GM23338 (cell line): Measurements from ENCODE around the gene ZC3H7A. TPM values are rescaled to one million over a fixed set of nuclear protein-coding genes. Genes with fewer than 3 reads are reported as not detected.

Experiments
- ATAC-seq: fragments of 200-7000 bp; cut with Tn5 transposase; 3 replicates; pipeline ENCODE4 v1.9.1; 2020
- DNase-seq: peaks from one replicate; pipeline ENCODE4 v3.0.0-alpha.2; 2015; ENCODE audit warnings: low spot score
- H2AFZ ChIP-seq: fragments of 200-600 bp; sonication (generic); 2 replicates; pipeline ENCODE4 v1.8.0; 2016; ENCODE audit warnings: antibody characterized with exemption, mild to moderate bottlenecking, moderate library complexity
- H3F3A ChIP-seq: fragments of 200-600 bp; sonication (generic); replicated peaks from 2 replicates; pipeline ENCODE4 v1.8.0; 2017; ENCODE audit warnings: antibody characterized with exemption, mixed run types, low read depth
- H3K27ac ChIP-seq: fragments of 200-600 bp; sonication (generic); 2 replicates; pipeline ENCODE4 v1.6.1; 2016; ENCODE audit warnings: low read depth
- H3K27me3 ChIP-seq: fragments of 200-600 bp; sonication (generic); 2 replicates; pipeline ENCODE4 v1.8.0; 2016; ENCODE audit warnings: mild to moderate bottlenecking, mixed run types, moderate library complexity; ENCODE audit not compliant: insufficient read depth
- H3K36me3 ChIP-seq: fragments of 200-600 bp; sonication (generic); 2 replicates; pipeline ENCODE4 v1.8.0; 2016; ENCODE audit warnings: mild to moderate bottlenecking; ENCODE audit not compliant: insufficient read depth
- H3K4me1 ChIP-seq: fragments of 200-600 bp; sonication (generic); 2 replicates; pipeline ENCODE4 v1.8.0; 2016; ENCODE audit warnings: mild to moderate bottlenecking, moderate library complexity; ENCODE audit not compliant: insufficient read depth
- H3K4me2 ChIP-seq: fragments of 200-600 bp; sonication (generic); 2 replicates; pipeline ENCODE4 v1.7.1; 2017; ENCODE audit warnings: mixed run types
- H3K4me3 ChIP-seq: fragments of 200-600 bp; sonication (generic); 2 replicates; pipeline ENCODE4 v1.6.1; 2016; ENCODE audit warnings: mixed run types
- H3K79me2 ChIP-seq: fragments of 200-600 bp; sonication (generic); replicated peaks from 2 replicates; pipeline ENCODE4 v1.8.0; 2017; ENCODE audit warnings: mild to moderate bottlenecking; ENCODE audit not compliant: insufficient read depth
- H3K9me2 ChIP-seq: fragments of 200-600 bp; sonication (generic); 2 replicates; pipeline ENCODE4 v1.8.0; 2017; ENCODE audit not compliant: insufficient read depth
- H4K20me1 ChIP-seq: fragments of 200-600 bp; sonication (generic); replicated peaks from 2 replicates; pipeline ENCODE4 v1.8.0; 2017; ENCODE audit warnings: mild to moderate bottlenecking; ENCODE audit not compliant: insufficient read depth
- H3K27ac Mint-ChIP-seq: 2 replicates; pipeline ENCODE4 v1.8.0; 2020; ENCODE audit warnings: inconsistent platforms, mild to moderate bottlenecking, moderate library complexity, mixed read lengths
- H3K27me3 Mint-ChIP-seq: 3 replicates; pipeline ENCODE4 v1.8.0; 2022; ENCODE audit warnings: low read depth, mild to moderate bottlenecking, moderate library complexity, mixed read lengths, inconsistent platforms; ENCODE audit not compliant: insufficient read depth, poor library complexity
- H3K36me3 Mint-ChIP-seq: 3 replicates; pipeline ENCODE4 v1.8.0; 2021; ENCODE audit warnings: low read depth, mild to moderate bottlenecking, inconsistent platforms, moderate library complexity, mixed read lengths
- H3K4me1 Mint-ChIP-seq: 3 replicates; pipeline ENCODE4 v1.8.0; 2020; ENCODE audit warnings: mild to moderate bottlenecking, inconsistent platforms, mixed read lengths
- H3K4me3 Mint-ChIP-seq: 3 replicates; pipeline ENCODE4 v1.8.0; 2021; ENCODE audit warnings: moderate library complexity, mild to moderate bottlenecking, inconsistent platforms, mixed read lengths
- H3K9me3 Mint-ChIP-seq: 3 replicates; pipeline ENCODE4 v1.8.0; 2020; ENCODE audit warnings: moderate library complexity, mild to moderate bottlenecking, inconsistent platforms, mixed read lengths
- CREB1 ChIP-seq: fragments of 250-450 bp; sonication (Bioruptor Pico); IDR thresholded peaks from 2 replicates; pipeline ENCODE4 v1.5.0; 2020; ENCODE audit warnings: low read depth, mild to moderate bottlenecking, moderate library complexity
- EZH2 ChIP-seq: fragments of 200-600 bp; sonication (generic); IDR thresholded peaks from one replicate; pipeline ENCODE4 v1.8.0; 2017; ENCODE audit warnings: antibody characterized with exemption, mild to moderate bottlenecking, low read depth; ENCODE audit not compliant: unreplicated experiment
- EZH2phosphoT487 ChIP-seq: fragments of 200-600 bp; sonication (generic); IDR thresholded peaks from one replicate; pipeline ENCODE4 v1.8.1; 2018; ENCODE audit warnings: antibody characterized with exemption; ENCODE audit not compliant: unreplicated experiment
- JUNB ChIP-seq: IDR thresholded peaks from one replicate; pipeline ENCODE4 v1.6.1; 2016; ENCODE audit warnings: antibody characterized with exemption; ENCODE audit not compliant: unreplicated experiment
- NANOG ChIP-seq: IDR thresholded peaks from 2 replicates; pipeline ENCODE4 v1.6.1; 2016; ENCODE audit warnings: antibody characterized with exemption, borderline replicate concordance
- STAT1 ChIP-seq: IDR thresholded peaks from one replicate; pipeline ENCODE4 v1.6.1; 2016; ENCODE audit warnings: antibody characterized with exemption; ENCODE audit not compliant: unreplicated experiment
- ZNF114 ChIP-seq: fragments of 250-450 bp; sonication (Bioruptor Pico); IDR thresholded peaks from 2 replicates; pipeline ENCODE4 v1.5.0; 2020; ENCODE audit warnings: mild to moderate bottlenecking, moderate library complexity
- polyA plus RNA-seq: library from polyadenylated mRNA; unstranded; fragments of >200 nt; fragmentation: Nextera tagmentation; extraction: Ambion mirVana; gene quantifications from 2 replicates; pipeline ENCODE4 v1.2.1, GENCODE V29; 2016
- total RNA-seq: library from RNA; depleted of rRNA; stranded (reverse); fragments of >200 nt; shearing (Covaris generic); gene quantifications from 2 replicates; pipeline ENCODE4 v1.2.3, GENCODE V29; 2014
- TF ChIP-seq, protein P1 (sequence below): IDR thresholded peaks from 2 replicates; pipeline ENCODE4 v1.6.1; 2016; ENCODE audit warnings: antibody characterized with exemption
- TF ChIP-seq, protein P2 (sequence below): IDR thresholded peaks from one replicate; pipeline ENCODE4 v1.6.1; 2018; ENCODE audit warnings: antibody characterized with exemption; ENCODE audit not compliant: unreplicated experiment
- TF ChIP-seq, protein P3 (sequence below), 2 experiments: fragments of 200-600 bp in 1 of 2; sonication (generic) in 1 of 2; conservative IDR thresholded peaks; 2 replicates each; pipeline versions ENCODE4 v1.5.1 to v1.6.1; 2016 to 2017; ENCODE audit warnings: antibody characterized with exemption in 2 of 2, low read depth in 2 of 2, mild to moderate bottlenecking in 2 of 2, moderate library complexity in 1 of 2
- TF ChIP-seq, protein P4 (sequence below): fragments of 250-450 bp; sonication (Bioruptor Pico); IDR thresholded peaks from 2 replicates; pipeline ENCODE4 v1.5.0; 2020; ENCODE audit warnings: mild to moderate bottlenecking, moderate library complexity

Gene ZC3H7A
- total and polyA plus RNA-seq, 2 experiments from 2014 or later = 32.7 to 42.2 TPM

DNA sequence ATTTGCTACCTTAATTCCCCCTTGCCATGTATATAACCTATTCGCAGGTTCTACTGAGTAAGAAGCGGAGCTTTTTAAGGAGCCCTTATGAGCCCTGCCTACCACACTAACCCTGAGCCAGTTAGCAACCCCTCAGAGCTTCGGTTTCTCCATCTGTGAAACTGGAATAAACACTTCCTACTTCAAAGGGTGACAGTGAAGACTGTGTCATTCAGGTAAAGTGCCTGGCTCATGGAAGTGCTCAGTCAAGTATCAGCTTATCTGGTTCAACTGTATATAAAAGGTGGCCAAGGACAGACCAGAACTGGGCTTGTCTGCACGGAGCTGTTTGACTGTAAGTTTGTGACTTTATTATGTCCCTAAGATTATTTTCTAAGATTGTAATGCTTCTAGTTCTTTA is 85.4 kb downstream of the ZC3H7A start:
- Histone ChIP-seq H2AFZ (no peak overlapping the region), H3K4me1 (no peaks in the 10 kb centered on the region), H4K20me1 (0 out of 2 replicates have a peak, but pooled peaks cover 5% of the 10 kb centered on the region), H3K9me2 (no peaks in the 10 kb centered on the region), H3K4me3 (no peak overlapping the region), H3K79me2 (no peaks in the 10 kb centered on the region), H3K27me3 (no peaks in the 10 kb centered on the region), H3K27ac (no peak overlapping the region), H3F3A (no peaks in the 10 kb centered on the region), H3K4me2 (no peak overlapping the region), H3K36me3 (no peaks in the 10 kb centered on the region)
- H3K27me3 Mint-ChIP-seq = peaks cover 3% of the 10 kb centered on the region
- H3K36me3 Mint-ChIP-seq = no peaks in the 10 kb centered on the region; the same call in 2 of the 3 replicates
- TF ChIP-seq EZH2 (no peak), CREB1 (CRISPR knock-in tag) (no peak), JUNB (no peak), ZNF114 (no peak), STAT1 (no peak), NANOG (no peak), EZH2phosphoT487 (no peak)
- TF ChIP-seq, protein P1, sequence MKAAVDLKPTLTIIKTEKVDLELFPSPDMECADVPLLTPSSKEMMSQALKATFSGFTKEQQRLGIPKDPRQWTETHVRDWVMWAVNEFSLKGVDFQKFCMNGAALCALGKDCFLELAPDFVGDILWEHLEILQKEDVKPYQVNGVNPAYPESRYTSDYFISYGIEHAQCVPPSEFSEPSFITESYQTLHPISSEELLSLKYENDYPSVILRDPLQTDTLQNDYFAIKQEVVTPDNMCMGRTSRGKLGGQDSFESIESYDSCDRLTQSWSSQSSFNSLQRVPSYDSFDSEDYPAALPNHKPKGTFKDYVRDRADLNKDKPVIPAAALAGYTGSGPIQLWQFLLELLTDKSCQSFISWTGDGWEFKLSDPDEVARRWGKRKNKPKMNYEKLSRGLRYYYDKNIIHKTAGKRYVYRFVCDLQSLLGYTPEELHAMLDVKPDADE = no peak
- TF ChIP-seq, protein P2, sequence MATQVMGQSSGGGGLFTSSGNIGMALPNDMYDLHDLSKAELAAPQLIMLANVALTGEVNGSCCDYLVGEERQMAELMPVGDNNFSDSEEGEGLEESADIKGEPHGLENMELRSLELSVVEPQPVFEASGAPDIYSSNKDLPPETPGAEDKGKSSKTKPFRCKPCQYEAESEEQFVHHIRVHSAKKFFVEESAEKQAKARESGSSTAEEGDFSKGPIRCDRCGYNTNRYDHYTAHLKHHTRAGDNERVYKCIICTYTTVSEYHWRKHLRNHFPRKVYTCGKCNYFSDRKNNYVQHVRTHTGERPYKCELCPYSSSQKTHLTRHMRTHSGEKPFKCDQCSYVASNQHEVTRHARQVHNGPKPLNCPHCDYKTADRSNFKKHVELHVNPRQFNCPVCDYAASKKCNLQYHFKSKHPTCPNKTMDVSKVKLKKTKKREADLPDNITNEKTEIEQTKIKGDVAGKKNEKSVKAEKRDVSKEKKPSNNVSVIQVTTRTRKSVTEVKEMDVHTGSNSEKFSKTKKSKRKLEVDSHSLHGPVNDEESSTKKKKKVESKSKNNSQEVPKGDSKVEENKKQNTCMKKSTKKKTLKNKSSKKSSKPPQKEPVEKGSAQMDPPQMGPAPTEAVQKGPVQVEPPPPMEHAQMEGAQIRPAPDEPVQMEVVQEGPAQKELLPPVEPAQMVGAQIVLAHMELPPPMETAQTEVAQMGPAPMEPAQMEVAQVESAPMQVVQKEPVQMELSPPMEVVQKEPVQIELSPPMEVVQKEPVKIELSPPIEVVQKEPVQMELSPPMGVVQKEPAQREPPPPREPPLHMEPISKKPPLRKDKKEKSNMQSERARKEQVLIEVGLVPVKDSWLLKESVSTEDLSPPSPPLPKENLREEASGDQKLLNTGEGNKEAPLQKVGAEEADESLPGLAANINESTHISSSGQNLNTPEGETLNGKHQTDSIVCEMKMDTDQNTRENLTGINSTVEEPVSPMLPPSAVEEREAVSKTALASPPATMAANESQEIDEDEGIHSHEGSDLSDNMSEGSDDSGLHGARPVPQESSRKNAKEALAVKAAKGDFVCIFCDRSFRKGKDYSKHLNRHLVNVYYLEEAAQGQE = no peak
- TF ChIP-seq, protein P3, sequence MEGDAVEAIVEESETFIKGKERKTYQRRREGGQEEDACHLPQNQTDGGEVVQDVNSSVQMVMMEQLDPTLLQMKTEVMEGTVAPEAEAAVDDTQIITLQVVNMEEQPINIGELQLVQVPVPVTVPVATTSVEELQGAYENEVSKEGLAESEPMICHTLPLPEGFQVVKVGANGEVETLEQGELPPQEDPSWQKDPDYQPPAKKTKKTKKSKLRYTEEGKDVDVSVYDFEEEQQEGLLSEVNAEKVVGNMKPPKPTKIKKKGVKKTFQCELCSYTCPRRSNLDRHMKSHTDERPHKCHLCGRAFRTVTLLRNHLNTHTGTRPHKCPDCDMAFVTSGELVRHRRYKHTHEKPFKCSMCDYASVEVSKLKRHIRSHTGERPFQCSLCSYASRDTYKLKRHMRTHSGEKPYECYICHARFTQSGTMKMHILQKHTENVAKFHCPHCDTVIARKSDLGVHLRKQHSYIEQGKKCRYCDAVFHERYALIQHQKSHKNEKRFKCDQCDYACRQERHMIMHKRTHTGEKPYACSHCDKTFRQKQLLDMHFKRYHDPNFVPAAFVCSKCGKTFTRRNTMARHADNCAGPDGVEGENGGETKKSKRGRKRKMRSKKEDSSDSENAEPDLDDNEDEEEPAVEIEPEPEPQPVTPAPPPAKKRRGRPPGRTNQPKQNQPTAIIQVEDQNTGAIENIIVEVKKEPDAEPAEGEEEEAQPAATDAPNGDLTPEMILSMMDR (conservative IDR thresholded peaks at IDR 0.05; ENCODE audit: low read depth in 2 of 2) = no peak
- TF ChIP-seq, protein P4, sequence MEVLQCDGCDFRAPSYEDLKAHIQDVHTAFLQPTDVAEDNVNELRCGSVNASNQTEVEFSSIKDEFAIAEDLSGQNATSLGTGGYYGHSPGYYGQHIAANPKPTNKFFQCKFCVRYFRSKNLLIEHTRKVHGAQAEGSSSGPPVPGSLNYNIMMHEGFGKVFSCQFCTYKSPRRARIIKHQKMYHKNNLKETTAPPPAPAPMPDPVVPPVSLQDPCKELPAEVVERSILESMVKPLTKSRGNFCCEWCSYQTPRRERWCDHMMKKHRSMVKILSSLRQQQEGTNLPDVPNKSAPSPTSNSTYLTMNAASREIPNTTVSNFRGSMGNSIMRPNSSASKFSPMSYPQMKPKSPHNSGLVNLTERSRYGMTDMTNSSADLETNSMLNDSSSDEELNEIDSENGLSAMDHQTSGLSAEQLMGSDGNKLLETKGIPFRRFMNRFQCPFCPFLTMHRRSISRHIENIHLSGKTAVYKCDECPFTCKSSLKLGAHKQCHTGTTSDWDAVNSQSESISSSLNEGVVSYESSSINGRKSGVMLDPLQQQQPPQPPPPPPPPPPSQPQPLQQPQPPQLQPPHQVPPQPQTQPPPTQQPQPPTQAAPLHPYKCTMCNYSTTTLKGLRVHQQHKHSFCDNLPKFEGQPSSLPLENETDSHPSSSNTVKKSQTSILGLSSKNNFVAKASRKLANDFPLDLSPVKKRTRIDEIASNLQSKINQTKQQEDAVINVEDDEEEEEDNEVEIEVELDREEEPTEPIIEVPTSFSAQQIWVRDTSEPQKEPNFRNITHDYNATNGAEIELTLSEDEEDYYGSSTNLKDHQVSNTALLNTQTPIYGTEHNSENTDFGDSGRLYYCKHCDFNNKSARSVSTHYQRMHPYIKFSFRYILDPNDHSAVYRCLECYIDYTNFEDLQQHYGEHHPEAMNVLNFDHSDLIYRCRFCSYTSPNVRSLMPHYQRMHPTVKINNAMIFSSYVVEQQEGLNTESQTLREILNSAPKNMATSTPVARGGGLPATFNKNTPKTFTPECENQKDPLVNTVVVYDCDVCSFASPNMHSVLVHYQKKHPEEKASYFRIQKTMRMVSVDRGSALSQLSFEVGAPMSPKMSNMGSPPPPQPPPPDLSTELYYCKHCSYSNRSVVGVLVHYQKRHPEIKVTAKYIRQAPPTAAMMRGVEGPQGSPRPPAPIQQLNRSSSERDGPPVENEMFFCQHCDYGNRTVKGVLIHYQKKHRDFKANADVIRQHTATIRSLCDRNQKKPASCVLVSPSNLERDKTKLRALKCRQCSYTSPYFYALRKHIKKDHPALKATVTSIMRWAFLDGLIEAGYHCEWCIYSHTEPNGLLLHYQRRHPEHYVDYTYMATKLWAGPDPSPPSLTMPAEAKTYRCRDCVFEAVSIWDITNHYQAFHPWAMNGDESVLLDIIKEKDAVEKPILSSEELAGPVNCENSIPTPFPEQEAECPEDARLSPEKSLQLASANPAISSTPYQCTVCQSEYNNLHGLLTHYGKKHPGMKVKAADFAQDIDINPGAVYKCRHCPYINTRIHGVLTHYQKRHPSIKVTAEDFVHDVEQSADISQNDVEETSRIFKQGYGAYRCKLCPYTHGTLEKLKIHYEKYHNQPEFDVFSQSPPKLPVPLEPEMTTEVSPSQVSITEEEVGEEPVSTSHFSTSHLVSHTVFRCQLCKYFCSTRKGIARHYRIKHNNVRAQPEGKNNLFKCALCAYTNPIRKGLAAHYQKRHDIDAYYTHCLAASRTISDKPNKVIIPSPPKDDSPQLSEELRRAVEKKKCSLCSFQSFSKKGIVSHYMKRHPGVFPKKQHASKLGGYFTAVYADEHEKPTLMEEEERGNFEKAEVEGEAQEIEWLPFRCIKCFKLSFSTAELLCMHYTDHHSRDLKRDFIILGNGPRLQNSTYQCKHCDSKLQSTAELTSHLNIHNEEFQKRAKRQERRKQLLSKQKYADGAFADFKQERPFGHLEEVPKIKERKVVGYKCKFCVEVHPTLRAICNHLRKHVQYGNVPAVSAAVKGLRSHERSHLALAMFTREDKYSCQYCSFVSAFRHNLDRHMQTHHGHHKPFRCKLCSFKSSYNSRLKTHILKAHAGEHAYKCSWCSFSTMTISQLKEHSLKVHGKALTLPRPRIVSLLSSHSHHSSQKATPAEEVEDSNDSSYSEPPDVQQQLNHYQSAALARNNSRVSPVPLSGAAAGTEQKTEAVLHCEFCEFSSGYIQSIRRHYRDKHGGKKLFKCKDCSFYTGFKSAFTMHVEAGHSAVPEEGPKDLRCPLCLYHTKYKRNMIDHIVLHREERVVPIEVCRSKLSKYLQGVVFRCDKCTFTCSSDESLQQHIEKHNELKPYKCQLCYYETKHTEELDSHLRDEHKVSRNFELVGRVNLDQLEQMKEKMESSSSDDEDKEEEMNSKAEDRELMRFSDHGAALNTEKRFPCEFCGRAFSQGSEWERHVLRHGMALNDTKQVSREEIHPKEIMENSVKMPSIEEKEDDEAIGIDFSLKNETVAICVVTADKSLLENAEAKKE (CRISPR knock-in tag) = no peak
- no peak for DNase-seq
- ATAC-seq = no peak
- no peaks in the 10 kb centered on the region for H3K4me1 Mint-ChIP-seq
- H3K4me3 Mint-ChIP-seq = no peak overlapping the region
- no peak overlapping the region for H3K27ac Mint-ChIP-seq
- no peaks in the 10 kb centered on the region for H3K9me3 Mint-ChIP-seq
